ENCODE measurements around the gene FHIT.

- TF ChIP-seq POLR2AphosphoS5 (IDR thresholded peaks at IDR 0.05) (no peak), POLR2A (IDR thresholded peaks at IDR 0.05) (no peak), EP300 (IDR thresholded peaks at IDR 0.05) (no peak), CTCF (IDR thresholded peaks at IDR 0.05) (no peak)
Observed at GRCh38 chr3:60140160-60140559, 1111.1 kb downstream of the FHIT start.
